ENCODE measurements around the gene EVA1A. TPM values are rescaled to one million over a fixed set of nuclear protein-coding genes. Genes with fewer than 3 reads are reported as not detected.

Gene EVA1A
- total and polyA plus RNA-seq, 2 of the 8 experiments (the other 6 are each of a cell fraction or from before 2014, with no cell fraction given): 2.4 to 4.3 TPM

Small RNA genes lying within 50 kb of the gene (small RNA-seq; reads per million reads assigned to genes)
- not detected for gene RF01233 (ENCODE audit: insufficient read depth)

Other genes with a start within 250 kb of the EVA1A start
- gene MRPL19, start 85.8 kb upstream of the EVA1A start, total RNA-seq (2021; fragmentation: NEBNext Ultra II Directional; extraction: Animal tissue kit (Norgen Biotek cat#: 25700)): 71.5 and 75.2 TPM in 2 replicates
- 10.2 and 18.1 TPM in 2 replicates for gene MRPL19, start 85.8 kb upstream of the EVA1A start, polyA plus RNA-seq (2011; rRNA removed)
- gene GCFC2, start 150.0 kb upstream of the EVA1A start, total RNA-seq (2021; fragmentation: NEBNext Ultra II Directional; extraction: Animal tissue kit (Norgen Biotek cat#: 25700)): 17.3 and 19.1 TPM in 2 replicates
- gene GCFC2, start 150.0 kb upstream of the EVA1A start, polyA plus RNA-seq (2011; rRNA removed): 2.6 and 5.6 TPM in 2 replicates

Data from H1 (cell line).